Measurements from ENCODE around the gene IRAK2. TPM values are rescaled to one million over a fixed set of nuclear protein-coding genes. Genes with fewer than 3 reads are reported as not detected.
"Not testable (repeated sequence)": the region's sequence is repeated elsewhere in the genome, so short reads cannot be mapped to it uniquely, and the experiment has no call there.

IRAK2 gene
- polyA plus RNA-seq, 1 experiment, result 2.5 TPM

DNA sequence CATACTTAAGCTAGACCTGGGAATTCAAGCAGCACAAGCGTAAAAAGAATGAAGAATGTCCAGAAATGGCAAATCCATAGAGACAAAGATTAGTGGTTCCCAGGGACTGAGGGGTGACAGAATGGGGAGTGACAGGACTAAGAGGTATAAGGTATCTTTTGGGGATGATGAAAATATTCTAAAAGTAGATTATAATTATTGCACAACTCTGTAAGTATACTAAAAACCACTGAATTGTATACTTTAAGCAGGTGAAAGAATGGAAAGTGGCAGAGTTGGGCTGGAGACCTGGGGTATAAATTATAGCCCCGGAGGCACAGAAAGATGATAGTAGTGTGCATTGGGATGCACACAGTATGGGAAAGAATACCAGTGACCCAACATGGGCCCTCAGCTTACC lies 43.7 kb upstream of the IRAK2 start:
- no peaks in the 10 kb centered on the region for H3K27me3 ChIP-seq (ENCODE audit: control insufficient read depth, insufficient read depth, low read length)
- no peak for TF ChIP-seq CTCF (IDR thresholded peaks at IDR 0.05; ENCODE audit: insufficient read depth, low read depth, low read length)
- POLR2A ChIA-PET, result no interaction called here
- no peak for DNase-seq (ENCODE audit: low read depth)
- CTCF ChIA-PET, result no interaction called here
- no peak overlapping the region for H3K4me3 ChIP-seq (ENCODE audit: low read depth, low read length)
- H3K36me3 ChIP-seq (ENCODE audit: control insufficient read depth, insufficient read depth, low read length), result peaks cover 2% of the 10 kb centered on the region

- no peak for DNase-seq (ENCODE audit: low read depth)
- ChIA-PET POLR2A (no interaction called here), CTCF (no interaction called here)
- no peaks in the 10 kb centered on the region for H3K27me3 ChIP-seq (ENCODE audit: control insufficient read depth, insufficient read depth, low read length)
- peaks cover 8% of the 10 kb centered on the region for H3K36me3 ChIP-seq (ENCODE audit: control insufficient read depth, insufficient read depth, low read length)
- TF ChIP-seq CTCF (IDR thresholded peaks at IDR 0.05; ENCODE audit: insufficient read depth, low read depth, low read length), result no peak
- H3K4me3 ChIP-seq (ENCODE audit: low read depth, low read length), result no peak overlapping the region
Measured at GRCh38 chr3:10122724-10123123, 42.0 kb upstream of the IRAK2 start.

GRCh38 chr3:10135872-10136271 lies 28.8 kb upstream of the IRAK2 start:
- H3K36me3 ChIP-seq (ENCODE audit: control insufficient read depth, insufficient read depth, low read length); POLR2A ChIA-PET; H3K4me3 ChIP-seq (ENCODE audit: low read depth, low read length); DNase-seq (ENCODE audit: low read depth); H3K27me3 ChIP-seq (ENCODE audit: control insufficient read depth, insufficient read depth, low read length): not testable (repeated sequence)
- CTCF ChIA-PET, result interaction anchor here (0.9 to 1.5 kb wide), 2 partner anchors 18 to 87 kb away, joined by 3 to 5 read pairs; no protein-coding TSS in a partner anchor

- CTCF ChIA-PET, result no interaction called here
- Histone ChIP-seq H3K36me3 (ENCODE audit: control insufficient read depth, insufficient read depth, low read length) (no peaks in the 10 kb centered on the region), H3K4me3 (ENCODE audit: low read depth, low read length) (no peak overlapping the region), H3K27me3 (ENCODE audit: control insufficient read depth, insufficient read depth, low read length) (no peaks in the 10 kb centered on the region)
- POLR2A ChIA-PET, result no interaction called here
- no peak for DNase-seq (ENCODE audit: low read depth)
- no peak for TF ChIP-seq CTCF (IDR thresholded peaks at IDR 0.05; ENCODE audit: insufficient read depth, low read depth, low read length)
Measured at GRCh38 chr3:10136426-10137005, 28.2 kb upstream of the IRAK2 start.

DNA sequence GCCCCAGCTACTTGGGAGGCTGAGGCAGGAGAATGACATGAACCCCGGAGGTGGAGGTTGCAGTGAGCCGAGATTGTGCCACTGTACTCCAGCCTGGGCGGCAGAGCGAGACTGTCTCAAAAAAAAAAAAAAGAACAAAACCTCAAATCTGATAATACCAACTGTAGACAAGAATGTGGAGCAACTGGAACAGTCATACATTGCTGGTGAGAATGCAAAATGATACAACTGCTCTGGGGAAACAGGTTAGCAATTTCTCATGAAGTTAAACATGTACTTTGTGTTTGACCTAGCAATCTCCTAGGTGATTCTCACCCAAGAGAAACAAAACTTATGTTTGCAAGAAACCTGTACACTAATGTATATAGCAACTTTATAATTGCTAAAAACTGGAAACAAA lies 27.5 kb upstream of the IRAK2 start:
- ChIA-PET CTCF (interaction anchor here (0.6 kb wide), 1 partner anchor 118 kb away, joined by 3 read pairs; no protein-coding TSS in a partner anchor), POLR2A (no interaction called here)
- no peak for DNase-seq (ENCODE audit: low read depth)
- Histone ChIP-seq H3K36me3 (ENCODE audit: control insufficient read depth, insufficient read depth, low read length) (no peaks in the 10 kb centered on the region), H3K4me3 (ENCODE audit: low read depth, low read length) (no peak overlapping the region), H3K27me3 (ENCODE audit: control insufficient read depth, insufficient read depth, low read length) (no peaks in the 10 kb centered on the region)
- no peak for TF ChIP-seq CTCF (IDR thresholded peaks at IDR 0.05; ENCODE audit: insufficient read depth, low read depth, low read length)

GRCh38 chr3:10140996-10141546 lies 23.6 kb upstream of the IRAK2 start:
- Histone ChIP-seq H3K4me3 (ENCODE audit: low read depth, low read length) (0 out of 2 replicates have a peak overlapping the region, but pooled peaks have one; percentile 12), H3K36me3 (ENCODE audit: control insufficient read depth, insufficient read depth, low read length) (no peaks in the 10 kb centered on the region; the same call in 1 of the 2 replicates), H3K27me3 (ENCODE audit: control insufficient read depth, insufficient read depth, low read length) (no peaks in the 10 kb centered on the region)
- ChIA-PET POLR2A (no interaction called here), CTCF (interaction anchor here (0.9 kb wide), 1 partner anchor 52 kb away, joined by 3 read pairs; no protein-coding TSS in a partner anchor)
- TF ChIP-seq CTCF (IDR thresholded peaks at IDR 0.05; ENCODE audit: insufficient read depth, low read depth, low read length), result no peak
- no peak for DNase-seq (ENCODE audit: low read depth)
